GM12891 (cell line): Measurements from ENCODE around the gene RBMS3.
"Not testable (repeated sequence)": the region's sequence is repeated elsewhere in the genome, so short reads cannot be mapped to it uniquely, and the experiment has no call there.

Experiments used
- DNase-seq: peaks from one replicate; pipeline ENCODE4 v3.0.0; 2011; ENCODE audit warnings: low spot score; ENCODE audit not compliant: insufficient read length
- FAIRE-seq: peaks from 2 replicates; lab custom pipeline; 2011; peaks lifted over from hg19 to GRCh38; lab: Jason Lieb, UNC
- PAX5 ChIP-seq: IDR thresholded peaks from 2 replicates; pipeline ENCODE4 v1.6.1; 2011; ENCODE audit warnings: low read length, moderate library complexity, mild to moderate bottlenecking; ENCODE audit not compliant: insufficient read depth, severe bottlenecking
- POLR2A ChIP-seq: IDR thresholded peaks from 2 replicates; pipeline ENCODE4 v1.6.1; 2011; ENCODE audit warnings: low read depth, low read length, control low read depth
- POLR2AphosphoS5 ChIP-seq: IDR thresholded peaks from 2 replicates; pipeline ENCODE4 v1.6.1; 2011; ENCODE audit warnings: low read depth, low read length, control low read depth
- POU2F2 ChIP-seq: IDR thresholded peaks from 2 replicates; pipeline ENCODE4 v1.6.1; 2011; ENCODE audit warnings: low read depth, mild to moderate bottlenecking, control low read depth, low read length, moderate library complexity
- SPI1 ChIP-seq: IDR thresholded peaks from 2 replicates; pipeline ENCODE4 v1.6.1; 2011; ENCODE audit warnings: low read depth, low read length, control low read depth
- TAF1 ChIP-seq: IDR thresholded peaks from 2 replicates; pipeline ENCODE4 v1.6.1; 2011; ENCODE audit warnings: low read depth, low read length, control low read depth

The RBMS3 gene

DNA sequence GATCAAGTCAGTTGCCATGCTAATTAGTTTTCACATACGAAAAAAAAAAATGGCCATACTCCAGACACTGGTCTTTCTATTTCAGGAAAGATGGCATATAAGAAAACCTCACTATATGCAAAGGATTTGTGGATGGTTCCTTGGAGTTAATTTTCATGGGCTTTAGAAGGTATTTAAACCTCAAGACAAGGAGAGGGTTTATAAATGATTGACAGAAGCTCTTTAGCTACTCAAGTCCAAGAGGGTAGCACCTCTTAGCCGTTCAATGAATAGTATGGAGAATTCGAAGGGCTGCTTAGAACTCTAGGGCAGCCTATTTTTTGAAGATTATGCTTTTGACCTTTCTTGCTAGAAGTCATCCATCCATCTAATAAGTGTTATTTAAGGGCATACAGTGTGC, 41.7 kb downstream of the RBMS3 start:
- TF ChIP-seq SPI1 (no peak), TAF1 (no peak), PAX5 (no peak), POLR2AphosphoS5 (no peak), POU2F2 (no peak), POLR2A (no peak)
- DNase-seq = no peak
- FAIRE-seq = peak; percentile 31

DNA sequence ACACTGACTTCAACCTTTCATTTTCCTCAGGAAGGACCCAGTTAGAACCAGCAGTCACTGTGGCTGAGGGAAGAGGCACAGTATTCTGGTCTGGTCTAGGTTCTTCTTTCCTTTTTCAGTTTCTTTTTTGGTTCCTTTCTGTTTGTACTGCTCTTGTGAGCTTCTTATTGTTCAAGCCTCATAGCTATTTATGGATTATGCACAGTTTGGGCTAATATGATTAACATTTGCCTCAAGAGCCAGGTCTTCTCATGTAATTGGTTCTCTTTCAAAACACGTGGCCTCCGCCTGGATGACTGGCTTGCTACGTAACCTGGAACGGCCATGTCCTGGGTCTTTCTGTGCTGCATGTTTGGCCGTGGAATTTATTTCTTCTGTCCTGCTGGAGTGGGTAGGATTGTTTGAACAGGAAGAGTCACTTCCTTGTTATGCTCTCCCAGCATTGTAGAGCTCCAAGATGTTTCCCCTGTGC, 43.3 kb downstream of the RBMS3 start:
- FAIRE-seq (peak; percentile 90), DNase-seq (peak; percentile 7)
- TF ChIP-seq POLR2A = no peak
- TF ChIP-seq SPI1 = peak; percentile 32; the same call in 1 of the 2 replicates

DNA sequence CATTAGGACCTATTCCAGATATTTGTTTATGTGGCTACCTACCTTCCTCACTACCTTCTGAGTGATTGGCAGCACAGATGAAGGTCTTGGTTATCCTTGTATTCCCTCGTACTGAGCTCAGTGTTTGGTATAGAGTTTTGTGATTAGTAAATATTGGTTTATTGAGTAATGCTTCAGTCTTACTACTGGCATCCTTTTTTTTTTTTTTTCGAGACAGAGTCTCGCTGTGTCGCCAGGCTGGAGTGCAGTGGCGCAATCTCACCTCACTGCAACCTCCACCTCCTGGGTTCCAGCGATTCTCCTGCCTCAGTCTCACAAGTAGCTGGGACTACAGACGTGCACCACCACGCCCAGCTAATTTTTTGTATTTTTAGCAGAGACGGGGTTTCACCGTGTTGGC, 45.7 kb downstream of the RBMS3 start:
- FAIRE-seq, DNase-seq: not testable (repeated sequence)

DNA sequence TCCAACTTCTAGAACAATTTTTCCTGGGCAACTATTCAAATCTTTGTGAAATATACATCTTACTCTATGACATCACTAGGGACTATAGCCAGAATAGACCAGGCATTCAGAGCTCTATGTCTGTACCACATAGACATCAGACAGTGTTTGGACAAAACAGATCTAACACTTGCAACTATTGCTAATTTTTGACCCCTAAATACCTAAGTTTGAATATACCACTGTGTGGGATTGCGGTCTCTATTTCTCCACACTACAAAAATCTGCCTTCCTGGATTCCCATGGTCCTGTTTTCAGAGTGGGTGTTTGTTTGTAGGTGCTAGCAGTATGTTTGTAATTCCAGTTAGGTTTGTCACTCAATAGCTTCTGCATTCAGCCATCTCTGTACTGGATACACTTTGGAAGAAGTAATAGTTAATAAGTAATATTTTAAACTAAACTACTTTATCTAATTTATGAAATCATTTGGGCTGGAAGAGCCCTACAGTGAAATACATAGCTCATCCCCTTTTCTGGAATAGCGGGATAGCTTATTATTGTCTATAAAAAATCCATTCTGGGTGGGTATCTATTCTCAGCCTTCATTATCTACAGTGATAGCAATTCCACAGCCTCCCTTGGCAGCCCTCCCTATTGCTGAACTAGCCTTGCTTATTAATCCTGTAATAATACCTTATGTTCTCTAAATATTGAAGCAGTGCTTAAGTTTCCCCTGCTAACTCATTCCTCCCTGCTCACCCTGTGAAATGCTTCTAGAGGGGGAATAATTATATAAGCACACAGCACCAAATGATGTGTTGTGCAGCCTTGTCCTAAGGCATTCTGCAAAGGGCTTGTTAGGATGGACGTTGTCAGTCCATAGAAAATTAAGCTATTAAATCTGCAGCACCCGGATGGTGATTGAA, 49.4 kb downstream of the RBMS3 start:
- FAIRE-seq = no peak
- no peak for DNase-seq
- TF ChIP-seq POLR2AphosphoS5 (no peak), POLR2A (no peak), POU2F2 (no peak), SPI1 (no peak), PAX5 (no peak), TAF1 (no peak)

DNA sequence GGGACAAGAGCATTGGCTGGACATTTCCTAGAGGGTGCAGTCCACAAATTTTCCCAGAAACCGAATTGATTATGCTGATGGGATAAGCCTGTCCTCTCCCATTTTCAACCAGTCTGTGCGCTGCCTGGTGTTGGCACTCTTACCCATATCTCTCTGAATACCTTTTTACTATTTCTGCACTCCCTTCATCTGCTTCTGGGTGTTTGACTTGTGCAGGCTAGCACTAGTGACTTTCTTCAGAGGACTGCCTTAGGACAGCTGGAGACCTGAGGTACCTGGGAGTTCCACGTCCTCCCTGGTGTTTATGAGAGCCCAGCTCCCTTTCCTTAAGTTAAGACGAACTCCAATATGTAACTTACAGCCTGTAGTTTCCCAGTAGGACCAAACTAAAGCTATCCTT, 50.2 kb downstream of the RBMS3 start:
- TF ChIP-seq PAX5 (no peak), POLR2AphosphoS5 (no peak)
- FAIRE-seq (no peak), DNase-seq (no peak)

DNA sequence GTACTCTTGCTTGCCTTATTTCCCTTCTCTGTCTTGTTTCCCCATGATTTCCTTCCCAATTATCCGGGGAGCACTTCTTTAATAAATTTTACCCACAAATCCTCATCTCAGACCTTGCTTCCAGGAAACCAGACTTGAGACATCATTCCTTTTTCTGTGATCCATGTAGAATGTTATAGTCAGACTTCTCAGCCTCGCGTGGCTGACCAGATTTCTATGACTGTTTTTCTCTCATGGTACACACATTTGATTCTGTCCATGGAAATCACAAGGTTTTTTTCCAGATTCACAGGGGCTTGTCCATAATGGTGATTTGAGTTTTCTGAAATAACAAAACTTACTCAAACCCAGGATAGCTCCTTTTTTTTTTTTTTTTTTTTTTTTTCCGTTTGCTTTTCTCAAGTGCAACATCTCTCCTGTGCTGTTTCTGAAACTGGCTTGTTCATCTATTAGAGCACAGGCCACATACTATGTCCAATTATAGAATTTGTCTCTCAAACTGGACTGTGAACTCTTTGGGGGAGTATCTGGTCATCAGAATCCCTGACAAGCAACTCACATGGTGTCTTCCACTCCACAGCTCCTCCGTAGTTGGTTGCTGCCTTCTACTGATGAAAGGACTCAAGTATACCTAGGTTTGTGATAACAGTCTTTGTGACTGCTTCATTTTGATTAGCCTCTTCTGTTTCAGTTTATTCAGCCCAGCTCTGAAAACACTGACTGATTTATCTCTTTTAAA, 50.8 kb downstream of the RBMS3 start:
- DNase-seq (no peak), FAIRE-seq (no peak)
- TF ChIP-seq POLR2A (no peak), SPI1 (no peak), PAX5 (no peak), POLR2AphosphoS5 (no peak), TAF1 (no peak), POU2F2 (no peak)

DNA sequence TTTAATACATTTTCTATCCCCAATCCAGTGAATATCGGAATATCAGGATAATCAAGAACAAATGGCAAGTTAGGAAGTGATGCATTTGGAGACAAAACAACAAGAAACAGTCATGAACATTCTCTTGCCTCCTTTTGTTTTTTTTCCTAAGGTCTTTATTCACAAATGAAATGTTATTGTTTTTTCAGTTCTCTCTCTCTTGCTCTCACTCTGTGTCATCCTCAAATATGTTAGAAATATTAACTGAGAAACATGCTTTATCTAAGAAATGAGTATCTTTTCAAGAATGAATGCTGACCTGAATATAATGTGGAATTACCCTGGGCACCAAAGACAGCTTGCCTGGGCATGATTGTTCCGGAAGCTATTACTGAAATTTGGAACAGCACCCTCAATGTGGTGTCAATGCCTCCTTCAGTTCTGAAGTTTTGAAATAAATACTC, 51.3 kb downstream of the RBMS3 start:
- no peak for TF ChIP-seq PAX5
- no peak for TF ChIP-seq TAF1
- TF ChIP-seq POU2F2 = no peak
- TF ChIP-seq POLR2A = no peak
- no peak for TF ChIP-seq SPI1
- TF ChIP-seq POLR2AphosphoS5 = no peak
- no peak for FAIRE-seq
- DNase-seq = no peak

DNA sequence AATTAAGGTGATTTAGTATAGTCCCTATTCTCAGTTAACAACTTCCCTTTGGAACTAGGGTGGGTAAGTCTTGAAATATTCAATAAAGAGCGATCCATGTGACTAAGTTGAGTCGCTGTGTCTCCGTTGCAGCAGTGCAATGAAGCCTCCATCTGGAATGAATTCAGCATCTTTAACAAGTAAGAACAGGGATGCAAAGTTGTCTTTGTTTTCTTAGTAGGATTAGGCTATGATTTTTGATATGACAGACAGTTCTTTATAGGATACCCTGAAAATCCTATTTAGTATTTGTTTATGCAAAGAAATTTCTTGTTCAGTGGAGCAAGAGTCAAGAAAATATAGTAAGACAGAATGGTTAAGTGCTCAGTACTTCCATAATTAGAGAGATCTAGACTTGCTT, 52.7 kb downstream of the RBMS3 start:
- TF ChIP-seq POLR2A (no peak), SPI1 (no peak), POU2F2 (no peak), PAX5 (no peak), TAF1 (no peak), POLR2AphosphoS5 (no peak)
- FAIRE-seq (no peak), DNase-seq (no peak)

DNA sequence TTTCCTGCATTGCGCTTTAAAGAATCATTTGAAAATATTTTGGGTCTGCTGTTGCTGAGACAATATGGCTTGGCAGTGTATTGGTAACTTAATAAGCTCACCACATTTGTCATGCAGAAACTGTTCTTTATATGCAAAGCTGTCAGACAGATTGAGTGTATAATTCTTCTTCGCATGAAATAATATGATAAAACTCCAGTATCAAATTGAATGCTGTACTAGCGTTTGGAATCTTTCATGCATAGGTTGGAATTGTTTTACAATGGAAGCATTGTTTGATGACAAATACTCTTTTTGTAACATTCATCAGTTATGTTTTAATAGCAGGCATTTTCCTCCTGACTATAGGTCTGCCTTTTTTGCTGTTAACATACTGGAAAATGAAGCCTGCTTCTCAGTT, 53.8 kb downstream of the RBMS3 start:
- DNase-seq (no peak), FAIRE-seq (no peak)
- TF ChIP-seq POLR2A (no peak), SPI1 (no peak), PAX5 (no peak), POU2F2 (no peak), TAF1 (no peak), POLR2AphosphoS5 (no peak)

DNA sequence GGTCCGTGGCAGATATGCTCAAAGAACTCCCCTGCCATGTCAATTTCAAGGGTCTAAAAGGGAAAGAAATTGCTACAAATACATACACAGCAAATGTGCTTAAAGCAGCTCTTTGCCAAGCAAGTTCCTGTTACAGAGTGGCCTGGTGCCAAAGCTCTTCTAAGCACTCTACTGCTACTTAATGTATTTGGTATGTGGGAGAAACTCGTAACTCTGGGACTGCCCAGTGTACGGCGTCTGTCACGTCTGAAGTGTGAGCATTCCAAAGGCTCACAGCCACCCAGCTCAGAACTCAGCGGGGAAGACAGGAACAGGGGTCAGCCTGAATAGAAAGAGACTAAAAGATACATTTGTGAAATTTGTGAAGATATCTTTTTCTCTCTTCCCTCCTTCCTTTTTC, 54.6 kb downstream of the RBMS3 start:
- DNase-seq (no peak), FAIRE-seq (no peak)
- TF ChIP-seq SPI1 (no peak), POLR2AphosphoS5 (no peak), PAX5 (no peak), TAF1 (no peak), POLR2A (no peak)

DNA sequence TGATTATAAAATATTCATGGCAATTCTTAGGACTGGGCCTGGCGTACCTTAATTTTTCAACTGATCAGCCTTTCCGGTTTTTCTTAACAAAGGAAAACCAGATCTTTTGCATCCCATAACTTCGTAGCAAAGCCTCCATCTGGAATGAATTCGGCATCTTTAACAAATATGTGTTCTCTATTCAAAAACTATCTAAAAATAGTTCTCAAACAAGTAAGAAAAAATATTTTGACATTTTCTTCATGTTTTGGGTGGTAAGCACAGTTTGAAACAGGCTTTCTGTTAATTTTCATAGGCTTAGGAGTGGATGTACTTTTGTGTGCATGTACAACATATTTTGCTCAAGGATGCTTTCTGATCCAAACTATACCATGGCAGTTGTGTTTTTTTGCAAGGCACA, 55.1 kb downstream of the RBMS3 start:
- DNase-seq (no peak), FAIRE-seq (no peak)
- no peak for TF ChIP-seq POLR2AphosphoS5
- no peak for TF ChIP-seq PAX5
- no peak for TF ChIP-seq SPI1
- TF ChIP-seq POU2F2 = no peak
- no peak for TF ChIP-seq POLR2A
- no peak for TF ChIP-seq TAF1
